GM23338 (cell line): Measurements from ENCODE around the gene APOBEC3F. TPM values are rescaled to one million over a fixed set of nuclear protein-coding genes. Genes with fewer than 3 reads are reported as not detected.

Experiments
- ATAC-seq: fragments of 200-7000 bp; cut with Tn5 transposase; 3 replicates; pipeline ENCODE4 v1.9.1; 2020
- DNase-seq: peaks from one replicate; pipeline ENCODE4 v3.0.0-alpha.2; 2015; ENCODE audit warnings: low spot score
- H2AFZ ChIP-seq: fragments of 200-600 bp; sonication (generic); 2 replicates; pipeline ENCODE4 v1.8.0; 2016; ENCODE audit warnings: antibody characterized with exemption, mild to moderate bottlenecking, moderate library complexity
- H3F3A ChIP-seq: fragments of 200-600 bp; sonication (generic); replicated peaks from 2 replicates; pipeline ENCODE4 v1.8.0; 2017; ENCODE audit warnings: antibody characterized with exemption, mixed run types, low read depth
- H3K27ac ChIP-seq: fragments of 200-600 bp; sonication (generic); 2 replicates; pipeline ENCODE4 v1.6.1; 2016; ENCODE audit warnings: low read depth
- H3K27me3 ChIP-seq: fragments of 200-600 bp; sonication (generic); 2 replicates; pipeline ENCODE4 v1.8.0; 2016; ENCODE audit warnings: mild to moderate bottlenecking, mixed run types, moderate library complexity; ENCODE audit not compliant: insufficient read depth
- H3K36me3 ChIP-seq: fragments of 200-600 bp; sonication (generic); 2 replicates; pipeline ENCODE4 v1.8.0; 2016; ENCODE audit warnings: mild to moderate bottlenecking; ENCODE audit not compliant: insufficient read depth
- H3K4me1 ChIP-seq: fragments of 200-600 bp; sonication (generic); 2 replicates; pipeline ENCODE4 v1.8.0; 2016; ENCODE audit warnings: mild to moderate bottlenecking, moderate library complexity; ENCODE audit not compliant: insufficient read depth
- H3K4me2 ChIP-seq: fragments of 200-600 bp; sonication (generic); 2 replicates; pipeline ENCODE4 v1.7.1; 2017; ENCODE audit warnings: mixed run types
- H3K4me3 ChIP-seq: fragments of 200-600 bp; sonication (generic); 2 replicates; pipeline ENCODE4 v1.6.1; 2016; ENCODE audit warnings: mixed run types
- H3K79me2 ChIP-seq: fragments of 200-600 bp; sonication (generic); replicated peaks from 2 replicates; pipeline ENCODE4 v1.8.0; 2017; ENCODE audit warnings: mild to moderate bottlenecking; ENCODE audit not compliant: insufficient read depth
- H3K9me2 ChIP-seq: fragments of 200-600 bp; sonication (generic); 2 replicates; pipeline ENCODE4 v1.8.0; 2017; ENCODE audit not compliant: insufficient read depth
- H4K20me1 ChIP-seq: fragments of 200-600 bp; sonication (generic); replicated peaks from 2 replicates; pipeline ENCODE4 v1.8.0; 2017; ENCODE audit warnings: mild to moderate bottlenecking; ENCODE audit not compliant: insufficient read depth
- H3K27ac Mint-ChIP-seq: 2 replicates; pipeline ENCODE4 v1.8.0; 2020; ENCODE audit warnings: inconsistent platforms, mild to moderate bottlenecking, moderate library complexity, mixed read lengths
- H3K27me3 Mint-ChIP-seq: 3 replicates; pipeline ENCODE4 v1.8.0; 2022; ENCODE audit warnings: low read depth, mild to moderate bottlenecking, moderate library complexity, mixed read lengths, inconsistent platforms; ENCODE audit not compliant: insufficient read depth, poor library complexity
- H3K36me3 Mint-ChIP-seq: 3 replicates; pipeline ENCODE4 v1.8.0; 2021; ENCODE audit warnings: low read depth, mild to moderate bottlenecking, inconsistent platforms, moderate library complexity, mixed read lengths
- H3K4me1 Mint-ChIP-seq: 3 replicates; pipeline ENCODE4 v1.8.0; 2020; ENCODE audit warnings: mild to moderate bottlenecking, inconsistent platforms, mixed read lengths
- H3K4me3 Mint-ChIP-seq: 3 replicates; pipeline ENCODE4 v1.8.0; 2021; ENCODE audit warnings: moderate library complexity, mild to moderate bottlenecking, inconsistent platforms, mixed read lengths
- H3K9me3 Mint-ChIP-seq: 3 replicates; pipeline ENCODE4 v1.8.0; 2020; ENCODE audit warnings: moderate library complexity, mild to moderate bottlenecking, inconsistent platforms, mixed read lengths
- JUNB ChIP-seq: IDR thresholded peaks from one replicate; pipeline ENCODE4 v1.6.1; 2016; ENCODE audit warnings: antibody characterized with exemption; ENCODE audit not compliant: unreplicated experiment
- REST ChIP-seq: IDR thresholded peaks from one replicate; pipeline ENCODE4 v1.6.1; 2018; ENCODE audit warnings: antibody characterized with exemption; ENCODE audit not compliant: unreplicated experiment
- polyA plus RNA-seq: library from polyadenylated mRNA; unstranded; fragments of >200 nt; fragmentation: Nextera tagmentation; extraction: Ambion mirVana; gene quantifications from 2 replicates; pipeline ENCODE4 v1.2.1, GENCODE V29; 2016
- total RNA-seq: library from RNA; depleted of rRNA; stranded (reverse); fragments of >200 nt; shearing (Covaris generic); gene quantifications from 2 replicates; pipeline ENCODE4 v1.2.3, GENCODE V29; 2014
- TF ChIP-seq, protein P1 (sequence below): fragments of 250-450 bp; sonication (Bioruptor Pico); IDR thresholded peaks from 2 replicates; pipeline ENCODE4 v1.5.0; 2020; ENCODE audit warnings: mild to moderate bottlenecking, moderate library complexity

Gene APOBEC3F
- total and polyA plus RNA-seq, 2 experiments from 2014 or later: 3.4 TPM

GRCh38 chr22:39098576-39098975 lies 57.9 kb downstream of the APOBEC3F start (continued):
- TF ChIP-seq, protein P1, sequence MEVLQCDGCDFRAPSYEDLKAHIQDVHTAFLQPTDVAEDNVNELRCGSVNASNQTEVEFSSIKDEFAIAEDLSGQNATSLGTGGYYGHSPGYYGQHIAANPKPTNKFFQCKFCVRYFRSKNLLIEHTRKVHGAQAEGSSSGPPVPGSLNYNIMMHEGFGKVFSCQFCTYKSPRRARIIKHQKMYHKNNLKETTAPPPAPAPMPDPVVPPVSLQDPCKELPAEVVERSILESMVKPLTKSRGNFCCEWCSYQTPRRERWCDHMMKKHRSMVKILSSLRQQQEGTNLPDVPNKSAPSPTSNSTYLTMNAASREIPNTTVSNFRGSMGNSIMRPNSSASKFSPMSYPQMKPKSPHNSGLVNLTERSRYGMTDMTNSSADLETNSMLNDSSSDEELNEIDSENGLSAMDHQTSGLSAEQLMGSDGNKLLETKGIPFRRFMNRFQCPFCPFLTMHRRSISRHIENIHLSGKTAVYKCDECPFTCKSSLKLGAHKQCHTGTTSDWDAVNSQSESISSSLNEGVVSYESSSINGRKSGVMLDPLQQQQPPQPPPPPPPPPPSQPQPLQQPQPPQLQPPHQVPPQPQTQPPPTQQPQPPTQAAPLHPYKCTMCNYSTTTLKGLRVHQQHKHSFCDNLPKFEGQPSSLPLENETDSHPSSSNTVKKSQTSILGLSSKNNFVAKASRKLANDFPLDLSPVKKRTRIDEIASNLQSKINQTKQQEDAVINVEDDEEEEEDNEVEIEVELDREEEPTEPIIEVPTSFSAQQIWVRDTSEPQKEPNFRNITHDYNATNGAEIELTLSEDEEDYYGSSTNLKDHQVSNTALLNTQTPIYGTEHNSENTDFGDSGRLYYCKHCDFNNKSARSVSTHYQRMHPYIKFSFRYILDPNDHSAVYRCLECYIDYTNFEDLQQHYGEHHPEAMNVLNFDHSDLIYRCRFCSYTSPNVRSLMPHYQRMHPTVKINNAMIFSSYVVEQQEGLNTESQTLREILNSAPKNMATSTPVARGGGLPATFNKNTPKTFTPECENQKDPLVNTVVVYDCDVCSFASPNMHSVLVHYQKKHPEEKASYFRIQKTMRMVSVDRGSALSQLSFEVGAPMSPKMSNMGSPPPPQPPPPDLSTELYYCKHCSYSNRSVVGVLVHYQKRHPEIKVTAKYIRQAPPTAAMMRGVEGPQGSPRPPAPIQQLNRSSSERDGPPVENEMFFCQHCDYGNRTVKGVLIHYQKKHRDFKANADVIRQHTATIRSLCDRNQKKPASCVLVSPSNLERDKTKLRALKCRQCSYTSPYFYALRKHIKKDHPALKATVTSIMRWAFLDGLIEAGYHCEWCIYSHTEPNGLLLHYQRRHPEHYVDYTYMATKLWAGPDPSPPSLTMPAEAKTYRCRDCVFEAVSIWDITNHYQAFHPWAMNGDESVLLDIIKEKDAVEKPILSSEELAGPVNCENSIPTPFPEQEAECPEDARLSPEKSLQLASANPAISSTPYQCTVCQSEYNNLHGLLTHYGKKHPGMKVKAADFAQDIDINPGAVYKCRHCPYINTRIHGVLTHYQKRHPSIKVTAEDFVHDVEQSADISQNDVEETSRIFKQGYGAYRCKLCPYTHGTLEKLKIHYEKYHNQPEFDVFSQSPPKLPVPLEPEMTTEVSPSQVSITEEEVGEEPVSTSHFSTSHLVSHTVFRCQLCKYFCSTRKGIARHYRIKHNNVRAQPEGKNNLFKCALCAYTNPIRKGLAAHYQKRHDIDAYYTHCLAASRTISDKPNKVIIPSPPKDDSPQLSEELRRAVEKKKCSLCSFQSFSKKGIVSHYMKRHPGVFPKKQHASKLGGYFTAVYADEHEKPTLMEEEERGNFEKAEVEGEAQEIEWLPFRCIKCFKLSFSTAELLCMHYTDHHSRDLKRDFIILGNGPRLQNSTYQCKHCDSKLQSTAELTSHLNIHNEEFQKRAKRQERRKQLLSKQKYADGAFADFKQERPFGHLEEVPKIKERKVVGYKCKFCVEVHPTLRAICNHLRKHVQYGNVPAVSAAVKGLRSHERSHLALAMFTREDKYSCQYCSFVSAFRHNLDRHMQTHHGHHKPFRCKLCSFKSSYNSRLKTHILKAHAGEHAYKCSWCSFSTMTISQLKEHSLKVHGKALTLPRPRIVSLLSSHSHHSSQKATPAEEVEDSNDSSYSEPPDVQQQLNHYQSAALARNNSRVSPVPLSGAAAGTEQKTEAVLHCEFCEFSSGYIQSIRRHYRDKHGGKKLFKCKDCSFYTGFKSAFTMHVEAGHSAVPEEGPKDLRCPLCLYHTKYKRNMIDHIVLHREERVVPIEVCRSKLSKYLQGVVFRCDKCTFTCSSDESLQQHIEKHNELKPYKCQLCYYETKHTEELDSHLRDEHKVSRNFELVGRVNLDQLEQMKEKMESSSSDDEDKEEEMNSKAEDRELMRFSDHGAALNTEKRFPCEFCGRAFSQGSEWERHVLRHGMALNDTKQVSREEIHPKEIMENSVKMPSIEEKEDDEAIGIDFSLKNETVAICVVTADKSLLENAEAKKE (CRISPR knock-in tag): no peak
- TF ChIP-seq JUNB: no peak

GRCh38 chr22:39101226-39101625 lies 60.6 kb downstream of the APOBEC3F start:
- Histone ChIP-seq H3K27ac (no peak overlapping the region), H3K36me3 (no peaks in the 10 kb centered on the region), H3K9me2 (no peaks in the 10 kb centered on the region), H2AFZ (no peak overlapping the region), H3K4me2 (no peak overlapping the region), H3K4me1 (peaks cover 22% of the 10 kb centered on the region; the same call in 1 of the 2 replicates), H3K27me3 (no peaks in the 10 kb centered on the region), H3K4me3 (no peak overlapping the region), H3F3A (0 out of 2 replicates have a peak, but pooled peaks cover 3% of the 10 kb centered on the region), H3K79me2 (no peaks in the 10 kb centered on the region), H4K20me1 (no peaks in the 10 kb centered on the region)
- TF ChIP-seq, protein P1 (CRISPR knock-in tag): no peak
- TF ChIP-seq REST: no peak
- H3K4me3 Mint-ChIP-seq: no peak overlapping the region
- H3K27me3 Mint-ChIP-seq: peaks cover 11% of the 10 kb centered on the region
- no peak overlapping the region for H3K27ac Mint-ChIP-seq
- H3K4me1 Mint-ChIP-seq: peaks cover 32% of the 10 kb centered on the region
- no peaks in the 10 kb centered on the region for H3K9me3 Mint-ChIP-seq
- ATAC-seq (no peak), DNase-seq (no peak)
- H3K36me3 Mint-ChIP-seq: no peaks in the 10 kb centered on the region
